HG02678 (cell line): ENCODE measurements around the gene HAUS2.
A peak's percentile ranks its signal among the peaks of the same experiment; 100 is the strongest.
"Not testable (repeated sequence)": the region's sequence is repeated elsewhere in the genome, so short reads cannot be mapped to it uniquely, and the experiment has no call there.

ENCODE experiments used
- ATAC-seq: cut with Tn5 transposase; IDR thresholded peaks from one replicate; pipeline ENCODE4 v1.9.1; 2021; ENCODE audit warnings: mild to moderate bottlenecking, moderate library complexity; ENCODE audit not compliant: unreplicated experiment

Gene HAUS2

GRCh38 chr15:42548249-42549031, at the start of gene HAUS2, which contains the start of gene LRRC57:
Gene HAUS2, plus strand, starts transcription at chr15:42548838. Its CDS starts 35 bp downstream, at chr15:42548873.
Gene LRRC57, minus strand, starts transcription at chr15:42548793. Its CDS starts 359 bp downstream, at chr15:42548434.
- ATAC-seq, result peak; percentile 85

- no peak for ATAC-seq
Measured at GRCh38 chr15:42499858-42500609, 48.6 kb upstream of the HAUS2 start.

- ATAC-seq, result no peak
Measured at GRCh38 chr15:42502477-42502876, 46.2 kb upstream of the HAUS2 start.

GRCh38 chr15:42503825-42504224, 44.8 kb upstream of the HAUS2 start:
- no peak for ATAC-seq

- ATAC-seq, result peak; percentile 14
Measured at GRCh38 chr15:42504631-42505030, 44.0 kb upstream of the HAUS2 start.

- ATAC-seq, result no peak
Measured at GRCh38 chr15:42507514-42507913, 41.1 kb upstream of the HAUS2 start.

- ATAC-seq, result no peak
Measured at GRCh38 chr15:42508263-42508690, 40.4 kb upstream of the HAUS2 start.

GRCh38 chr15:42510258-42511006, 38.2 kb upstream of the HAUS2 start:
- ATAC-seq, result no peak

GRCh38 chr15:42511007-42511391, 37.6 kb upstream of the HAUS2 start:
- no peak for ATAC-seq

- no peak for ATAC-seq
Measured at GRCh38 chr15:42523331-42523730, 25.3 kb upstream of the HAUS2 start.

GRCh38 chr15:42528970-42529369, 19.7 kb upstream of the HAUS2 start:
- no peak for ATAC-seq

GRCh38 chr15:42533246-42533645, 15.4 kb upstream of the HAUS2 start:
- ATAC-seq, result no peak

GRCh38 chr15:42544853-42545629, 3.6 kb upstream of the HAUS2 start:
- ATAC-seq, result no peak

GRCh38 chr15:42547918-42548248, 755 bp upstream of the HAUS2 start:
- ATAC-seq, result no peak

GRCh38 chr15:42549032-42549491, 424 bp downstream of the HAUS2 start:
- ATAC-seq, result no peak

GRCh38 chr15:42549741-42550392, 1.2 kb downstream of the HAUS2 start:
- no peak for ATAC-seq

- no peak for ATAC-seq
Measured at GRCh38 chr15:42553554-42553953, 4.9 kb downstream of the HAUS2 start.

GRCh38 chr15:42556550-42557207, 8.0 kb downstream of the HAUS2 start:
- ATAC-seq, result not testable (repeated sequence)

- ATAC-seq, result no peak
Measured at GRCh38 chr15:42558739-42559138, 10.1 kb downstream of the HAUS2 start.
